Measurements from ENCODE around the gene NANOS3. TPM values are rescaled to one million over a fixed set of nuclear protein-coding genes. Genes with fewer than 3 reads are reported as not detected.

The NANOS3 gene
- polyA plus RNA-seq, 1 donor = 1.2 TPM

DNA sequence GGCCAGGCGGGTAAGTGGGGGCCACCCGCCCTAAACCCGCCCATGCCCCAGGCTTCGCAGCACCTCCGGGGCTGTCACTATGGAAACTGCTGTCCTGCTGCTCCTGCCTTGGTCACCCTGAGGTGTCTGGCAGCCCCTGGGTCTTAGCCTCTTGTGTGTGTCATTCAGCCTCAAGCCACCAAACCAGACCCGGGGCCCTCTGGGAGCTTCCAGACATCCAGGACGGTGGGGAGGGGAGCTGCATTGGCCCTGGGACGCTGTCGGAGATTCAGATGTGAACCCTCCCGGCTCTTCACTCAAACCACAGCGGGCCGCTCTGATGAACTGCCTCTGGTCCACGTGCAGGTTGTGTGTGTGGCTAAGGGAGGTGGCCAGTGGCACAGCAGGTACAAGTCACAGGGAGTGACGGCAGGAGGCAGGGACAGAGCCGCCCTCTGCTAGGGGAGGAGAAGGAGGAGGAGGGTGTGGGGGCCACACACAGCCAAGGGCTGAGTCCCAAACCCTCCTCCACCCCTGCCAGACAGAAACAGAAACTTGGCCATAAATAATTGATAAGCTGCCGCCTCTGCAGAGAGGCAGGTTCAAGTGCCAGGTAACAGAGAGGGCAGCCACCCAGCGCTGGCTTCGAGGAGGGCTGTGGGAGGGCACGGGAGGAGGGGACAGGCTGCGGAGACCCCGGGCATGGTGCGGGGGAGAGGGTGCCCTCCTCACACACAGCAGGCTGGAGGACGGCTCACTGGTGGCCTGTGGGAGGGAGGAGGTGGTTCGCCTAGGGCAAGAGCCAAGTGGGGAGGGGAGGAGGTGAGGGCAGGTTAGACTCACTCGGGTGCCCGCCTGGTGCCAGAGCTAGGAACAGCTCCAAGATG lies 8.0 kb downstream of the NANOS3 start:
- DNase-seq = no peak

DNA sequence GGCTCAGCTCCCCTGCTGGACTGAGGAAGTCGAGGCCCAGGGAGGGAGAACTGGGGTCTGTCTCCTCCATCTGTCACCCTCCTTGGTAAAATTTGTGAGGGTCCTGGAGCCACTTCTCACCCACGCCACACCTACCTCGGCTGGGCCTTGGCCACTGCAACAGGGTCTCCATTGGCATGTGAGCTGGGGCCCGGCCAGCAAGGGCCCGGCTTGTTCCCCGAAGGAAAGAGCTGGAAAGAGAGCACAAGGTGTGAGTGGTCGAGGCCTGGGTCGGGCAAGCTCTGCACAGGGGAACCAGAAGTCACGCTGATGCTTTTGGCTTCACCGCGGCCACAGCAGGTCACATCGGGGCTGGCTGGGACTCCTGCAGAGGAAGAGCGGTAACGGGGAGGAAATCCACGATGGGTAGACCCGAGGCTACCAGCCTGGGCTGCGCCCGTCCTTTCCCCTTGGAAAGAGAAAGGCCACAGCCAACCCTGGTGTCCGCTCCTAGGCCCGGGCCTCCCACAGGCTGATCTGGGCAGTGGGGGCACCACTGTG lies 9.0 kb downstream of the NANOS3 start:
- no peak for DNase-seq

DNA sequence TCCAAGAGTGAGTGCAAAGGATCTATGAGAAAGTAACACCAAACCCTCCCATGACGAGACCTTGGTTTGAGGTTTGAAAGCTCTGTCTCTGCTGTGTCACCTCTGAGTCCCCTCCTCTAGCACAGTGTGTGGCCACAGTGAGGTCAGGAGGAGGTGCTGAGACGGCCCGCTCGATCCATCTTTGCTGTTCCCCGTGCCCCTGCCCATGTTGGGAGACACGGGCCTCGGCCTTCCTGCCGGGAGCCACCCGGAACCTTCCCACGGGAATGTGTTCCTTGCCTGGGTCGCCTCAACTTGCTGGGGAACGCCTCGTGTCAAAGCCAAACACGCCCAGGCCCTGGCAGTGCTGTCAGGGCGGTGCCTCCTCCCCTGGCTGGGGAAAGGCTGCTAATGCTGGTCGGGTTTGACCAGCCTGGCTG lies 10.1 kb downstream of the NANOS3 start:
- DNase-seq = no peak

DNA sequence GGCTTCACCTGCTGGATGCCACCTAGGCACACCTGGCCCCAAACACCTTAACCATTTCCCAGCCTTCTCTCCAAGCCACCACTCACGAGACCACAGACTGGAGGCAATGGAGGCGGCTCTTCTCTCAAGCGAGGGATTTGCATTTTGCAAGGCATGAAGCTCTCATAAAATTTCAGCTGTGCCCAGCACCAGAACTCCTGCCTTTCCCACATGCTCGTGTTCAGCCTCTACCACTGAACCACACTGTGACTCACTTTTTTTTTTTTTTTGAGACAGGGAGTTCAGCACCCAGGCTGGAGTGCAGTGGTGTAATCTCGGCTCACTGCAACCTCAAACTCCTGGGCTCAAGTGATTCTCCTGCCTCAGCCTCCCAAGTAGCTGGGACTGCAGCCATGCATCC lies 10.6 kb downstream of the NANOS3 start:
- no peak for DNase-seq

DNA sequence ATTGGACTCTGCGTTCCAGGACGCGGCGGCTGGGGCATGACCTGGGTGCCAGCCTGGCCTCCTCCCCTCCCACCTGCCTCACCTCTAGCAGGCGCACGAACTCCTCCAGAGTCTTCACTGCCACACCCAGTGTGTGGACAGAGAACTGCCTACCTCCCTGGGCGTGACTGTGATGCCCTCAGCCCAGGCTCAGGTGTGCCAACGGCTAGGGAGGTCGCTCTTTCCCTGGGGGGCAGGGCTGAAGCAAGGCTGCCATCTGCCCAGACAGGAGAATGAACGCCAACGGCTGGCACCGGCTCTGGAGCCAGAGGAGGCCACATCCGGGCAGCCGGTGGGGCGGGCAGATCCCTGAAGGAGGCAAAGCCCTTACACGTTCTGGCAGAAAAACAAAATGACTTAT lies 11.3 kb downstream of the NANOS3 start:
- DNase-seq = no peak

DNA sequence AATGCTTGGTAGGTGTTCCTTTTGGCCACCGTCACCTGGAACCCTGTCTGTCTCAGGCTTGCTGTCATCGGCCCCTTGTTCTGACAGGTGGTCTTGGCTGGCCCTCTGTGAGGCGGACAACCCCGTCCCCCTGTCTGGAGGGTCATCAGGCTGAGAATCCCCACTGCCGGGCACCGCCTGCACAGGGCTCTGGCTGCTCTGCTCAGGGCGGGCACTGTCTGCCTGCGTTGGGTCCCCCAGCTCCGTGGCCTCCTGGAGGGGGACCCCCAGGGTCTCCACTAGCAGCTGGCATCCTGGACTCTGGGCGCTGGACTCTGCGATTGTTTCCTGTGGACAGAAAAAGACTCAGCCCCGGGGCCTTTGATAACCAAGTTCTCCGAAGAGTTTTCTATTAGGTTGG lies 13.2 kb downstream of the NANOS3 start:
- no peak for DNase-seq

DNA sequence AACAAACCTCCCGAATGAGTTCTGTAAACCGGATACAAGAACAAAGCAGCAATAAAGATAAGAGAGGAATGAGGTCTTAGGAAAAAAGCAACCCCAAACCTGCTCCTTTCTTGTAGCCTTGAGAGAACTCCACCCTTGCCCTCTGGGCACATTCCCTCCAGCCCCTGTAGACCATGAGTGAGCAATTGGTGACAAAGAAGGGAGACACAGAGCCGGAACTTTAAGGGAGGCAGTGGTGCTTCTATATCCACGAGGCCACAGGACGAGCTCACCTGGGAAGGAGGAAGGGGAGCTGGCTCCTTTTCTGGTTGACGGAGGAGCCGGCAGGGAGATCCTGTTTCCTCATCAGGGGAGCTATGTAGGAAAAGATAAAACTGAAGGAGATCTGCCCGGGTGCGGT lies 15.9 kb downstream of the NANOS3 start:
- DNase-seq = no peak

DNA sequence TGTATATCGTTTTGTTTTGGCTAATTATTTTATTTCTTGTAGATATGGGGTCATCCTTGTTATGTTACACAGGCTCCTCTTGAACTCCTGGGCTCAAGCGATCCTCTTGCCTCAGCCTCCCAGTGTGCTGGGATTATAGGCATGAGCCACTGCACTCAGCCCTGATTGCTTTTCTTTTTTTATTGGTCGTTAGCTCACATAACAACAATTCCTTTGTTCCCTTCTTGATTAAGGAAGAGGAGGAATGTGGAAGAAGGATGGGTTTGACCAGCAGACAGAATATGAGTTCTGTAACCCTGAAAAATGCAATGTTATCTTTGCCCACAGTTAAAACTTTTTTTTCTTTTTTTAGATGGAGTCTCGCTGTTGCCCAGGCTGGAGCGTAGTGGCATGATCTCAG lies 17.6 kb downstream of the NANOS3 start:
- DNase-seq = no peak

DNA sequence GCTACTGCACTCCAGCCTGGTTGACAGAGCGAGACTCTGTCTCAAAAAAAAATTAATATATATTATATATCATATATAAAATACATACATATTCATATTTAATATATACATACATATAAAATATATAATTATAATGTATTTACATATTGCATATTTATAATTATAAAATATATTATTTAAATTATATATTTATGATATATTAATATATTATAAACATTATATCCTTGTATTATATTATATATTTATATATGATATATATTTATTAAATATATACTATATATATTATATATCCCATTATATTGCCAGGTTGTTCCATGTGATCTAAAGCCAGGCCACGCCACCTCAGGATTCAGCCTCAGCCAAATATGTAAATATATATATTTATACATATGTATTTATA lies 19.3 kb downstream of the NANOS3 start:
- DNase-seq = no peak

DNA sequence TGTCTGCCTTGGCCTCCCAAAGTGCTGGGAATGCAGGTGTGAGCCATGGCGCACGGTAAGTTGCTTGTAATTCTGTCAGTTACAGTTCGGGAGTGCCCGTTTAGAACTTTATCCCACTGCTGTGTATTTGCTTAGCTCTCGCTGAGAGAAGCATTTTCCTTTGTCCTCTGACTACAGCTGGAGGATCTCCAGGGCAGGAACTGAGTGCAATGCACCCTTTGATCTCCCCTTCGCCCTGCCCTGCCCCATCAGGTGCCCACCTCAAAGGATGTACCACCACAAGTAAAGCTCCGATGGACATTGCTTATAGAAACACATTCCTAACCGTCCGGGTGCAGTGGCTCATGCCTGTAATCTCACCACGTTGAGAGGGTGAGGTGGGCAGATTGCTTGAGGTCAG lies 22.5 kb downstream of the NANOS3 start:
- no peak for DNase-seq

DNA sequence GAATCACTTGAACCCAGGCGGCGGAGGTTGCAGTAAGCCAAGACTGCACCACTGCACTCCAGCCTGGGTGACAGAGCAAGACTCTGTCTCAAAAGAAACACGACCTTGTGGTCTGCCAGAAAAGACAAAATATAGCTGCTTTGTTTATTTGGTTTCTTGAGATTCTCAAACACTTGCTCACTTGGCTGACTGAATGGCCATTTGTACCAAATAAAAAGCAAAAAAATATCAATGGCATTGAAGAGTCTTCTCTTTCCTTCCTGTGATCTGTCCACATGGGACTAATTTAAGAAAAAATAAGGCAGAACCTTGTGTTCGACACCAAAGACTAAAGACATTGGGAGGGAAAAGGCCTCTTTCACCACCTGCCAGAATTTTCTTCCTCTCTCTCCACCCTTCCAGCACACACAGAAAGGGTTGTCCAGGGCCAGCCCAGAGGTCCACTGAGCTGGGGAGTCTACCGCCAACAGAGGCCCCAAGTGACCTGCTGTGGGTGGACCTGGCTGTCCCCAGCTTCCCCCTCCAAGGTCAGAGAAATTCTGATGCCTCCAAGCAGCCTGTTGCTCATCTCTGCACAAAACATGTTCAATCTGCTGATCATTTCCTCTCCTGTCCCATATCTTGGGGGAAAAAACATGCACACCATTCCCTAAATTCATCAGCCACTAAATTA lies 23.1 kb downstream of the NANOS3 start:
- no peak for DNase-seq

DNA sequence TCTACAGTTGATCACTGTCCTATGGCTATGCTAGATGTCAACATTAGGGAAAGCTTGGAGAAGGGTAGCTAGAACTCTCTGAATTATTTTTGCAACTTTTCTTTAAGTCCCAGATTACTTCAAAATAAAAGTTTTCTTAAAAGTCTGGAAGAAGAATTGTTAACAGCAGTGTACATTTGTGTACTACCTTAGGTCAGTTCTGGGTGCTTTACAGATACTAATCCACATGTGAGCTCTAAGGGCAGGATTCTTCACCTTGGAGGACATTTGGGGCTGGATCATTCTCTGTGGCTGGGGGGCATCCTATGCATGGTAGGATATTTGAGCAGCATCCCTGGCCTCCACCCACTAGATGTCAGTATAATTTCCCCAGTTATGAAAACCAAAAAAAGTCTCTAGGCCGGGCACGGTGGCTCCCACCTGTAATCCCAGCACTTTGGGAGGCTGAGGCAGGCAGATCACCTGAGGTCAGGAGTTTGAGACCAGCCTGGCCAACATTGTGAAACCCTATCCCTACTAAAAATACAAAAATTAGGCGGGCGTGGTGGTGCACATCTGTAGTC lies 26.1 kb downstream of the NANOS3 start:
- no peak for DNase-seq

DNA sequence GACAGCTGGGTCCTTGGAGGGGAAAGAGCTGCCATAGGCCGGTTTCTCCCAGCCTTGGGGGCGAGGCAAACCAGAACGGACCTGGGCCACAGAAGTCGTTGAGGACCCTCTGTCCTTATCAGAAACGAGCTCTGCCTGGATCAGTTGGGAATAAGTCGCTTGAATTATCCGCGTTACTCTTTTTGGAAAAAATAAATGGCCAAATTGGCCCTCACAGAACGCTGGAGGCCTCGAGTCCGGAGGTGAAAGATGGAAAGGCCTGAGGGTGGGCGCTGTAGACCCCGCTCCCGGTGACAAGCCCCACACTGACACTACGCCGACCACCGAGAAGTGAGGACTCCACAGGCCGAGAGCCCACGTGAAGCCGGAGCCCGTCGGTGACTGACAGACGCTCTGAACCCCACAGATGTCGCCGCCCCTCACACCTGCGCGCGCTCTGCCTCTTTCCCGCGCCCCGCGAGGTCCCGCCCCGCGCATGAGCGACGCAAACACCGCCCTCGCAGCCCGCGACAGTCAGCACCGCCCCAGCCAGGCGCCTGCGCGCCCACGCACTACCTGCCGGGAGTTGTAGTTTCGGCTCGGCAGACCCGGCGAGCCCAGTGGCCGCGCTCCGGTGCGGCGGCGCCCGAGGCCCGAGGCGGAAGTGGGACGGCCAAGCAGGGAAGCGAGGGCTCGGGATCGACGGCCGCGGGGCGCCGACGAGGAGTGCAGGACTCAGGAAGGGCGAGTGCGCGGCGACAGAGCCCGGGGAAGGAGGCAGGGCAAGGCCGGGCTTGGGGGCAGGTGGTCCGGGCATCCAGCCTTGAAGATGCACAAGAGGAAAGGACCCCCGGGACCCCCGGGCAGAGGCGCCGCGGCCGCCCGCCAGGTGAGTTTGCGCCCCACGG lies 28.9 kb downstream of the NANOS3 start, which contains the start of the genes BRME1 and CC2D1A:
BRME1 (minus strand) TSS at position 484 of the 887 bp plus-strand sequence. CDS start 1,225 bp downstream, outside the sequence.
CC2D1A (plus strand) TSS at position 568 of the 887 bp plus-strand sequence; CDS start at position 809, 241 bp downstream.
- DNase-seq = peak; percentile 86

DNA sequence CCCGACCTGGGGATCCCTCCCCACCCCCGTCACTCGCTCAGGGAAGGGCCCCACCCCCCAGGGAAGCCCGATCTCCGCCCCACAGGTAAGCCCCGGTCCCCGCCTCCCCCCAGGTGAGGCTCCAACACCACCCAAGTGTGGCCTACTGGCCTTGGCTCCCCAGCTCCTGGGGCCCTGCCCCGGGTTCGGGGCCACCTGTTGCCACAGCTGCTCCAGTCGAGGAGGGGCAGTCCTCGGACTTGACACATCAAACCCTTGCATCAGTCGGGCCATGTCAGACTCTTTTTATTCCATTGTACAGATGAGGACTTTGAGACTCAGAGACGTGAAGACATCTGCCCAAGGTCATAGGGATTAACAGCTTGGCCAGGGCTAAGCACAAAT lies 29.6 kb downstream of the NANOS3 start:
- DNase-seq = no peak

DNA sequence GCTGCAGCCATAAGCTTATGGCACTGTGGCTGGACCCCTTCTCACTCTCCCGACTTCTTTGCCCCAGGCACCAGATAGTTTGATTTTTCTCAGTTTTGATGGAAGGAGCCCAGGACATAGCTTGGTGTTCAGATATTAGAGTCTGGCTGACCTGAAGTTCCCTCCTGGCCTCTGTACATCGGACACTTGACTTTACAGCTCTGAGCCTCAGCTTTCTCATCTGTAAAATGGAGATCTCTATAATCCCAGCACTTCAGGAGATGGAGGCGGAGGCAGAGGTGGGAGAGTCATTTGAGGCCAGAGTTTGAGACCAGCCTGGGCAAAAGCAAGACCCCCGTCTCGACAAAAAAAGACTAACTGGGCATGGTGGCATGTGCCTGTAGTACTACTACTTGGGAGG lies 30.0 kb downstream of the NANOS3 start:
- DNase-seq = no peak

DNA sequence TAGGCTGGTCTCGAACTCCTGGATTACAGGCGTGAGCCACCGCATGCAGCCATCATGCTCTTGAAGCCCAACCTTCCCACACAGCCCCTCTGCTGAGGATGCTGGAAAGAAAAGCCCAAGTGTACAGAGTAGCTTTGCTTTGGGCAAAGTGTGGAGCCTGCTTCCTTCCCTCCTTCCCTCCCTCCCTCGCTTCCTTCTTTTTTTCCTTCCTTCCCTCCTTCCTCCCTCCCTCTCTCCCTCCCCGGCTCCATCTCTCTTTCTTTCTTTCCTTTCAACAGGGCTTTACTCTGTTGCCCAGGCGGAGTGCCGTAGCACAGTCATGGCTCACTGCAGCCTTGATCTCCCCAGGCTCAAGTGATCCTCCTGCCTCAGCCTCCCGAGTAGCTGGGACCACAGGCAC lies 31.7 kb downstream of the NANOS3 start:
- DNase-seq = no peak

DNA sequence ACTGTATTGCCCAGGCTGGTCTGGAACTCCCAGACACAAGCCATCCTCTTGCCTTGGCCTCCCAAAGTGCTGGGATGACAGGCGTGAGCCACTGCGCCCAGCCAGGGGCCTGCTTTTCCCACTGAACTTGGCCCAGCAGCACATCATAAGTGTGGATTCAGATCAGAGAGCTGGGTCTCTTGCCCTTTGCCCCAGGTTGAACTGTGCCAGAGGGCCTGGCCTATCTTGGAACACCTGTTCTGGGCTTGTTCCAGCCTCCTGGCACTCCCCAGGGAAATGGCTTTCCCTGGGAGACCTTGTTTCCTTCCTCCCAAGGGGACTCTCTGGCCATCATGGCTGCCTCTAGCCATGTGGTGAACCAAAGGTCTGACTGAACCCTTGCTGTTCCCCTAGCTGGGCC lies 32.5 kb downstream of the NANOS3 start:
- no peak for DNase-seq

DNA sequence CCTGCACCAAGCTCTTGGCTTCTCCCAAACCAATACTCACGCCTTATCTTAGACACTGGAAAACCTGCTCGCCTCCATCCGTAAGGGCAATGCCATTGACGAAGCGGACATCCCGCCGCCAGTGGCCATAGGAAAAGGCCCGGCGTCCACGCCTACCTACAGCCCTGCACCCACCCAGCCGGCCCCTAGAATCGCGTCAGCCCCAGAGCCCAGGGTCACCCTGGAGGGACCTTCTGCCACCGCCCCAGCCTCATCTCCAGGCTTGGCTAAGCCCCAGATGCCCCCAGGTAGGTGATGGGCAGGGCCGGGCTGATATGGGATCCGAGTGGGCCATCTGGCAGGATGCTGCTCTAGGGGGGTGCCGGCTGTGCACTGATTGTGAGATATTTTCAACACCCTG lies 36.4 kb downstream of the NANOS3 start:
- no peak for DNase-seq

DNA sequence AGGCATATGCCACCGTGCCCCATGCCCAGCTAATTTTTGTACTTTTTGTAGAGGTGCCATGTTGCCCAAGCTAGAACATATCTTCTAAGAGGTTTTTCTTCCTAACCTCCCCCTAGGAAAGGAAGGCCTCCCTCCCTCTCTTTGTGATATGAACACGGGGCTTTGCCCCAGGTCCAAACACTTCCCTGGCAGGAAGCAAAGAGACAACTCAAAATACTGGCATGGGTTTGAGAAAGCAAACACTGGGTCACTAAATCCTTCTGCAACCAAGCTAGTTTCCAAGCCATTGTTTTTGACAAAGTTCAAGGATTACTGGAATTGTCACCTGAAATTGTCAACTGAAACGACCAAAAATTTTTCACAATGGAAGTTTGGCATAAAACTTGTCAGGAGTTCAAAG lies 37.8 kb downstream of the NANOS3 start:
- DNase-seq = no peak

DNA sequence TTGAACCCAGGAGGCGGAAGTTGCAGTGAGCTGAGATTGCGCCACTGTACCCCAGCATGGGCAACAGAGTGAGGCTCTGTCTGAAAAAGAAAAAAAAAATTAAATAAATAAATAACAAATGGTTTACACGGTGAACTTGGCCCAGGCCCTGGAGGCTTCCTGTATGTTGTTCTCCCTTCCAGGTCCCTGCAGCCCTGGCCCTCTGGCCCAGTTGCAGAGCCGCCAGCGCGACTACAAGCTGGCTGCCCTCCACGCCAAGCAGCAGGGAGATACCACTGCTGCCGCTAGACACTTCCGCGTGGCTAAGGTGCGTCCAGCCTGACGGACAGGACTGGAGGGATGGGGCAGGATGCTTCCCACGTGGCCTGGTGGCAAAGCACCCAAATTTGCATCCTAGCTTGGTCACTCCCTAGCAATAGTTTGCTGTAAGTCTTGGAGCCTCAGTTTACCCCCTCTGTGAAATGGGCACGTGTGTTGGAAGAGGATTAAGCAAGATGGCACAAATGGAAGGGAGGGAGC lies 41.0 kb downstream of the NANOS3 start:
- DNase-seq = no peak

DNA sequence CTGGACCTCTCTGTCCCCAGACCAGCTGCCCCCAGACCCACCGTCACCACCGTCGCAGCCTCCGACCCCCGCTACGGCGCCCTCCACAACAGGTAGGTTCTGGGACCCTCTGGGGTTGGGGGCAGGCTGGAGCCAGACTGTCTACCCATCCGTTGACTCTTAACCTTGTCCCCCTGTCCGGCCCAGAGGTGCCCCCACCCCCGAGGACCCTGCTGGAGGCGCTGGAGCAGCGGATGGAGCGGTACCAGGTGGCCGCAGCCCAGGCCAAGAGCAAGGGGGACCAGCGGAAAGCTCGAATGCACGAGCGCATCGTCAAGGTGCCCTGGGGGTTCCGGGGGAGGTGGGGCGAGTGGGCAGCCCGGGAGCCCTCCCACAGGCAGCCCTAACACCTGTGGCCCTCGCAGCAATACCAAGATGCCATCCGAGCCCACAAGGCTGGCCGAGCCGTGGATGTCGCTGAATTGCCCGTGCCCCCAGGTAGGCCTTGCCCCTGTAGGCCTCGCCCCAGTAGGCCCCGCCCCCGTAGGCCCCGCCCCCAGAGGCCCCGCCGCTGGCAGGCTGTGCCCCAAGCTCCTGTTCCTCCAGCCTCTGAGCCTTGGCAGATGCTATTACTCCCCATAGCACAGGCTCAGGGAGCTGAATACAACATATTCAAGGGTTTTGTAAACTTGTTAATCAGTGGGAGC lies 41.9 kb downstream of the NANOS3 start:
- DNase-seq = no peak
